HFF-Myc (cell line): ENCODE results near the gene TRIP11.

Experiments used
- DNase-seq: peaks from one replicate; pipeline ENCODE4 v3.0.0-alpha.2; 2011; ENCODE audit warnings: low read depth; ENCODE audit errors: extremely low read depth
- H3K4me3 ChIP-seq: replicated peaks from 2 replicates; pipeline ENCODE4 v1.5.1; 2011; ENCODE audit warnings: low read depth, mild to moderate bottlenecking, control low read depth, low read length
- TF ChIP-seq, protein P1 (sequence below): IDR thresholded peaks from 2 replicates; pipeline ENCODE4 v1.5.1; 2012; ENCODE audit warnings: mild to moderate bottlenecking, low read depth, low read length, control low read depth; ENCODE audit errors: missing control alignments

The TRIP11 gene

GRCh38 chr14:91987192-91987591, 52.7 kb downstream of the TRIP11 start:
- H3K4me3 ChIP-seq, result no peak overlapping the region
- no peak for DNase-seq
- TF ChIP-seq, protein P1, sequence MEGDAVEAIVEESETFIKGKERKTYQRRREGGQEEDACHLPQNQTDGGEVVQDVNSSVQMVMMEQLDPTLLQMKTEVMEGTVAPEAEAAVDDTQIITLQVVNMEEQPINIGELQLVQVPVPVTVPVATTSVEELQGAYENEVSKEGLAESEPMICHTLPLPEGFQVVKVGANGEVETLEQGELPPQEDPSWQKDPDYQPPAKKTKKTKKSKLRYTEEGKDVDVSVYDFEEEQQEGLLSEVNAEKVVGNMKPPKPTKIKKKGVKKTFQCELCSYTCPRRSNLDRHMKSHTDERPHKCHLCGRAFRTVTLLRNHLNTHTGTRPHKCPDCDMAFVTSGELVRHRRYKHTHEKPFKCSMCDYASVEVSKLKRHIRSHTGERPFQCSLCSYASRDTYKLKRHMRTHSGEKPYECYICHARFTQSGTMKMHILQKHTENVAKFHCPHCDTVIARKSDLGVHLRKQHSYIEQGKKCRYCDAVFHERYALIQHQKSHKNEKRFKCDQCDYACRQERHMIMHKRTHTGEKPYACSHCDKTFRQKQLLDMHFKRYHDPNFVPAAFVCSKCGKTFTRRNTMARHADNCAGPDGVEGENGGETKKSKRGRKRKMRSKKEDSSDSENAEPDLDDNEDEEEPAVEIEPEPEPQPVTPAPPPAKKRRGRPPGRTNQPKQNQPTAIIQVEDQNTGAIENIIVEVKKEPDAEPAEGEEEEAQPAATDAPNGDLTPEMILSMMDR, result no peak

DNA sequence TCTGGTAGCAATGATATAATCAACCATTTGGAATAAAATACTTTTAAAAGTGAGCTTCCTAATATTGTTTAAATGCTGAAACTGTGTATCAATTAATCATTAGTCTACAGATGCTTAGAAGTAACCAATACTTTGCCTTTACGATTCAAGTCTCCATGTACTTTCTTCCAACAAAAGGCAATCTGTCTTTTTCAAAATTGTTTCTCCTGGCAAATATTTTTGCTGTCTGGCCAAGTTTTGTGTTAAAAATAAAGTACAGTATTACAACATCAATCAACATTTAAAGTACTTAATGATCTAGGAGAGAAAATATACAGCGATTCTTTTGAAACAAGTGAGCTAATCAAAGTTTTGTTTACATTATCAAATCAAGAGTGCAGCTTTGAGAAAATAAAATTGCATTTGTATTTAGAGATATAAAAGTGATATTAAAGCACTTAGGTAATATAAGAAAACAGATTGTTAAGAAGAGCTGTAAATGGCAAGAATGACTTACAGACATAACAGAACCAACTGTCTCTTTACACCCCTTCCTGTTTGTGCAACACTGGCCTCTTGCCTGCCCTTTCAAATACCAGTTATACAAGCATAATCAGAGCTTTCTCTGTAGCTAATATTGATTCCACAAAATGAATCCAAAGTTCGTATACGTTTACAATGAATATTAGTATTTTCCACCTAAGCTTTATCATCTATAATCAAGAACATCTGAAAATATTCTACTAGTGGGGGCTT, 54.2 kb downstream of the TRIP11 start:
- no peak overlapping the region for H3K4me3 ChIP-seq
- TF ChIP-seq, protein P1, result no peak
- no peak for DNase-seq

DNA sequence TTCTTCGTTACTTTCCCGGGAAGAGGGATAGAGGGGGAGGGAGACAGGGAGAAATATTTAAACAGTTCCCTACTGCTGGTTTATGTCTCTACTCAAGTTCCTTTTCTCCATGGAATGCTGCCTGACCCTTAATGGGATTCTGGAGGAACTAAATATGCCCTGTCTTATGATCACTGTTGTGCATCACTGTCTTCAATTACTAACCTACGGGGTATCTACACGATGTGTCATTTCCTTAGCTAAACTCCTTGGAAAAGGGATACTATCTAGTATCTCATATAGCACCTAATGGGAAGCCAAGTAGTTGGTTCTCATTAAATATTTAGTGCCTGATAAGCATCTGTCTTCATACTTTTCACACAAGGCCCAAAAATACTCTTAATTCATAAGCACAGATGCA, 54.9 kb downstream of the TRIP11 start:
- DNase-seq, result no peak

GRCh38 chr14:91983588-91983987, 56.3 kb downstream of the TRIP11 start:
- no peak overlapping the region for H3K4me3 ChIP-seq
- no peak for DNase-seq
- TF ChIP-seq, protein P1, result no peak

More for the DNA sequence above, 54.9 kb downstream of the TRIP11 start:
- TF ChIP-seq, protein P1, result no peak
- no peak overlapping the region for H3K4me3 ChIP-seq

DNA sequence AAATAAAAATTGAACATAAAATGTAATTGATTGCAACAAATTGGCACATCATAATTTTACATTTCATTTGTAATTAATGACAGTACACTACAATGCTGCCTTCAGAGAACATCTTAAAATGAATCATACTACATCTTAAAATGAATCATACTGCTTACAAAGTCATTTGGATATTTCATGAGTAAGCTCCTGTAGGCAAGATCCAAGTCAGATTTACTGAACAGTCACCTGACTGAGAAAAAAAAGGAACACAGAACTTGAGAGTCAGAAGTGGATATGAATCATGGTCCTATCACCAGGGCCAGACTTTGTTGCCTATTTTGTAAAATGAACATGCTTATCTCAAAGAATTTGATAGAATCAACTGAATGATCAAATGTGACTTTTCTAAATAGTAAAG, 59.7 kb downstream of the TRIP11 start:
- peak; percentile 30 for DNase-seq
- TF ChIP-seq, protein P1, result no peak
- no peak overlapping the region for H3K4me3 ChIP-seq

GRCh38 chr14:91977884-91978283, 62.0 kb downstream of the TRIP11 start:
- DNase-seq, result no peak
- TF ChIP-seq, protein P1, result no peak
- no peak overlapping the region for H3K4me3 ChIP-seq

- no peak for DNase-seq
- no peak overlapping the region for H3K4me3 ChIP-seq
- TF ChIP-seq, protein P1, result no peak
Measured at GRCh38 chr14:91975763-91976162, 64.1 kb downstream of the TRIP11 start.
